HT-29 (cell line): ENCODE data around the gene MEGF11. TPM values are rescaled to one million over a fixed set of nuclear protein-coding genes. Genes with fewer than 3 reads are reported as not detected.
A peak's percentile ranks its signal among the peaks of the same experiment; 100 is the strongest.
"Not testable (repeated sequence)": the region's sequence is repeated elsewhere in the genome, so short reads cannot be mapped to it uniquely, and the experiment has no call there.

ENCODE experiments used
- DNase-seq: peaks from one replicate; pipeline ENCODE4 v3.0.0-alpha.2; 2015; ENCODE audit warnings: low spot score
- total RNA-seq: library from RNA; depleted of rRNA; stranded (reverse); fragments of >200 nt; shearing (Covaris generic); gene quantifications from 2 replicates; pipeline ENCODE4 v1.2.3, GENCODE V29; 2014

MEGF11 gene
- total RNA-seq, 1 experiment from 2014 or later, result 0.51 TPM

DNA sequence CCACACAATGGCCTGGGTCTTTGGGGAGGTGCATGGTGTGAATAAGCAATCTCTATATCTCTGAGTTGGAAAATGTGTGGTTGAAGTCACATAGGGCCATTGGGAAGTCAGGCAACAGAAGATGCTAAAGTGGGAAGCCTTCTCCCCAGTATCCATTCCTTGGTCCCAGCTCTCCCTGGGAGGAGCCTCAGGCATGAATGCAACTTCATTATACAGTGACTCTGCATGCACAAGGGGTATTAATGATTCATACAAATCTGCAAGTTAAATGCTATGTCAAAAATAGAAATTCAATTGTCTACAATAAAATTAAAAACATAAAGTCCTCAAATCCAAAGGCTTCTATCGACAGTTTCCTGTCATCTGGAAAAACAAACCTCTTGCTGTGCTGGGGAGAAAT lies 275.4 kb downstream of the MEGF11 start:
- no peak for DNase-seq

DNA sequence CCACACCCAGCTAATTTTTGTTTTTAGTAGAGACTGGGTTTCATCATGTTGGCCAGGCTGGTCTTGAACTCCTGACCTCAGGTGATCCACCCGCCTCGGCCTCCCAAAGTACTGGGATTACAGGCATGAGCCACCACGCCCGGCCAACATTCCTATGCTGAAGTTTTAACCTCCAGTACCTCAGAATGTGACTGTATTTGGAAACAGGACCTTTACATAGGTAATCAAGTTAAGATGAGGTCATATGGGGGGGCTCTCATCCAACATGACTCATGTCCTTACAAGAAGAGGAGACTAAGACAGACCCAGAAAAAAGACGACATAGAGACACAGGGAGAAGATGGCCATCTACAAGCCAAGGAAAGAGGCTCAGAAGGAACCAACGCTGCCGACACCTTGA lies 277.4 kb downstream of the MEGF11 start:
- not testable (repeated sequence) for DNase-seq

GRCh38 chr15:65971741-65971995 lies 281.9 kb downstream of the MEGF11 start:
- no peak for DNase-seq

DNA sequence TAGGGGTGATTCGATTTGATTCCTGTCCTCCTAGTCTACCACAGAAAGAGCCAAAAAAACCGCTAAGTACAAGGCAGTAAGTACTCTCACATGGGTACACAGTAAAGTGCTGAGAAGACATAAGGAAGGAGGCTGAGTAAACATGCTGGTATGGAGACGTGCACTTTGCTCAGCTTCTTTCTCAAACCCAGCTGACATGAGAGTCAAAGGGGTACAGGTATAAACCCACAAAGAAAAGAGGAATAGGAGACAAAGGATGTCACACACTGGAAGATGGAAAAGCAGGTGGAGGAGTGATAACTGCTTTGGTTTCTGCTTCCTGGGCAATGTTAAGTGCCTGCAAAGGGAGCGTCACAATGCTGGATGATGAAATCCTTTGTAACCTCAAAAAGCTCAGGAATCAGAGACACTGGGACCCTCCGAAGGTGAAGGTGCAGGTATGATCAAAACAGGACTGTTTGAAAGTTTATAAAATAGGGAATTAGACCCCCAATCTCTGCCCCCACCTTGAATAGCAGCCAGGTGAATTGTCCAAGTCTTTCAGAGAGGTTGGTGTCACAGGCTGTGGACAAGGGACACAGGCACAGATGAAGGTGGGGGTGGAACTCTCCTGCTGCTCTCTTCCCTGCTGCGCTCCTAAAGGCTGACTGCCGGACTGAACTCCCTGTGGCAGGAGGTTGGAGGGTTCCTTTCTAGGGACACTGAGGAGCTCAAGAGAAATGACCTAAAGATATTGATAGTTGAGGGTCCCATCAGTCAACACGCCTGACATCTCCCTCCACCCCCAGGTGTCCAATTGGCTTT lies 282.4 kb downstream of the MEGF11 start:
- no peak for DNase-seq

DNA sequence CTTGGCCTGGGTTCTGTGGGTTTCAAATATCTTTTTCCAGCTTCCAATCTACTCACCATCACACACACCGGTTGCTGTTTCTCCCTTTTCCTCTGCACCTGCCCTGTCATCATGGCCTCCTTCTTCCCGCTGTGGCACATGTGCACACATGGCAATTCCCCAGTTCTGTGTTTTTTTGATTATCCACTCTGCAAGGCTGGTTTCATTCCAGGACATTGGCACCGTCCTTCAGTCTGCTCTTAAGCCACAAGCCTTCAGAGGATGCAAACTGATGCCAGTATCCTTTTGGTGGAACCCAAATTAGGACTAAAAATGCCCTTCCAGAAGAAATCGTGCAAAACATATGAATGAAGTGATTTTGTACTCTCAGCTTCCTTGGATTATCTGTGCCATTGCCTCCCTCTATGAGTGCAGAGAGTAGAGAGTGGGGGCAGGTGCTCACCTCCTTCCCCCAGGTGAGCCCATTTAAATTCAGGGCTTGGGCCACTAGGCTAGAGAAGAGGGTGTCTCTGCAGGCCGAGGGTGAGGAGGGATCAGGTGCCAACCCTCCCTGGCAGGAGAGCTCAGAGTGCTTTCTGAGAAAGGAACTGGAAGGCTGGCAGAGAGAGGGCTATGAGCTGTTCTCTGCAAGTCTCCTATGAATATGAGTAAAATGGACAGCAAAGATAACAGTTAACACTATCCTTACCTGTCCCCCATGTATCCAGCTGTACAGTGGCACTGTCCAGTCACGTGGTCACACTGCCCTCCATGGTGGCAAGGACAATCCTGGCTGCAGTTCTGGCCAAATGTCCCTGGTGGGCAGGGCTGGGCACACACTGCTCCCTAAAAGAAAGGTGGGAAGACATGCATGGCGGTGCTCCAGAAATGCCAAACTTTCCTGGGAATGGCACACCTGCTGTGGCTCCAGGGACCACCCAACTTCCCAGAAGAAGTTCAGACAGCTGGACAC lies 283.4 kb downstream of the MEGF11 start:
- DNase-seq, result no peak

DNA sequence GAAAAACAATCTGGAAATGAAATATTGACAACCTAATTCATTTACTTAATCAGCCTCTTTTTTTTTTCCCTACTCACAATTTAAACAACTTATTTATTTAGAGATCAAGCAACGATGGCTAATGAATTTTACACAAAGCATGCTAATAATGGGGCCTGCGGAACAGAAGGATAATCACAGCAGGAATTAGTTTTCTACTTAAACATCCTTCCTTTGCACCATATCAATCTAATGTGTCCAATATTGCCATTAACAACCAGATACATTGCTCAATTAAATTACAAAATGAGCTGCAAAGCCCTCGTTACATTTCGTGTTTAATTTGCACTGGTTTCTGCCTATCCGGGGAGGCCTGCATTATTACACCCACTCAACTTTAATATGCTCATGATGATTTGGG lies 285.0 kb downstream of the MEGF11 start:
- no peak for DNase-seq

- no peak for DNase-seq
Measured at GRCh38 chr15:65964792-65965433, 288.6 kb downstream of the MEGF11 start.

GRCh38 chr15:65963911-65964482 lies 289.6 kb downstream of the MEGF11 start:
- DNase-seq, result no peak

DNA sequence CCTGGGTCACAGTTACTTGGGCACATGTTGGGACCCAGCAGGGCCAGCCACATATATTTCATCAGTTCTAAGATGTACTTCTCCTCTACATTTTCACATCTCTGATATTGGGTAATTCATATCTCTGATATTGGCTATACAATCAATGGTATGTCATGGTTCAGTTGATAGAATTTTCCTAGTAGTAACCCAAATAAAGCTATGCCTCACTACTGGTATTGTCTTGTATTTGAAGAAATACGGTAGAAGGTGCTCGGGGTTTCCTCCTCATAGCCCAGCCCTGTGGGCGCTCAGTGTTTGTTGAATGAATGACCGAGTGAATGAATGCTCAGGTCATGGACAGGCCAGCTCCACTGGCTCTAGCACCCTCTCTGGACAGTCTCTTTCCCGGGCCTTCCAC lies 290.2 kb downstream of the MEGF11 start:
- DNase-seq, result no peak

DNA sequence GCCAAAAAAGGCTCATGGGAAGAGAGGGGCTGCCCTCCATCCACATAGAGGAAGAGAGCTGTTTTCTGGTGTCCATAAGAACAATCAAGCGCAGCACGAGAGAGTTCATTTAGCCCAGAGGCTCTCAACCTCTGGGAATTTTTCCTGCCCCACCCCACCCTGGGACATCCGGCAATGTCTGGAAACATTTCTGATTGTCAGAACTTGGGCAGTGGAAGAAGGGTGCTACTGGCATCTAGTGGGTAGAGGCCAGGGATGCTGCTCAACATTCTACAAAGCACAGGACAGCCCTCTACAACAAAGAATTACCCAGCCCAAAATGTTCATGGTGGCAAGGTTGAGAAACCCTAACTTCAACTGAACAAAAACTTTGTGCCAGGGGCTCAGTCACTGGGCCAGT lies 291.4 kb downstream of the MEGF11 start:
- DNase-seq, result peak; percentile 63

DNA sequence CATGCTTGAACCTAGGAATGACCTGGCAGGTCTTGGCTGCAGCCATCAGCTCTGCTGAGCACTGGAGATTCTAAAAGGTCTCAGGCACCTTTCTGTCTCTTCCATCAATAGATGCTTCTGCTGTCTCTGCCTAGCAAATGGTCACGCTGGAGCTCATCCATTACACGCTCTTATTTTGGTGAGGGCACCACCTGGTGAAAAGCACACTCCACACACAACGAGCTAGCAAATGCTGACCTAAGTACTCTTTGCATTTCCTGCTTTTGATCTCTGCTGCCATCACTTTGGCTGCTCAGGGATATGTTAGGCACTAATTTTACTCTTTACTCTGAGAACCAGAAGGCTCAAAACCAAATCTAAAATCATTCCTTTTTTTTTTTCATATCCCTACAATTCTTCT lies 293.0 kb downstream of the MEGF11 start:
- DNase-seq, result no peak

GRCh38 chr15:65958835-65959234 lies 294.7 kb downstream of the MEGF11 start:
- DNase-seq, result no peak

- no peak for DNase-seq
Measured at GRCh38 chr15:65957451-65957850, 296.1 kb downstream of the MEGF11 start.

- DNase-seq, result no peak
Measured at GRCh38 chr15:65956899-65957298, 296.7 kb downstream of the MEGF11 start.

GRCh38 chr15:65956307-65956706 lies 297.2 kb downstream of the MEGF11 start:
- DNase-seq, result no peak

DNA sequence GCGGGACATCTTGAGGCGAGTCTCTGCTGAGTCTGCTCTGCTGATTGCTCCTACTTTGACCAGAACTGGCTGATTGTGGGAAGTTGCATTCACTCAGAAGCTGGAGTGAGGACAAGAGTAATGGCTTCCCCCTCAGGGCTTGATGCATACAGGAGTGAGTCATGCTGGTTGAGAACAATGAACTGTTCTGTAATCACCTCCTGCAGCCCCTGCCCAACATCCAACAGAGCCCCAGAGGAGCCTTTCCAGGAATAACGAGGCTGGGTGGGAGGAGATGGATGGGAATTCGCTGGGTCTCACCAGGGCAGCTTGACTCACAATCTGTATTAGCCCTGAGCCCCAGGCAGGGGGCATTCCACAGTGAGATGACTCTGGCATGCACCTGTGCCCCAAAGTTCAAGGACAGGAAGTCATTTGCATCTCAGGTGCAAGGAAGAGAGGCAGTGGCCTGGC lies 299.2 kb downstream of the MEGF11 start:
- DNase-seq, result no peak

GRCh38 chr15:65953622-65954021 lies 299.9 kb downstream of the MEGF11 start:
- no peak for DNase-seq

DNA sequence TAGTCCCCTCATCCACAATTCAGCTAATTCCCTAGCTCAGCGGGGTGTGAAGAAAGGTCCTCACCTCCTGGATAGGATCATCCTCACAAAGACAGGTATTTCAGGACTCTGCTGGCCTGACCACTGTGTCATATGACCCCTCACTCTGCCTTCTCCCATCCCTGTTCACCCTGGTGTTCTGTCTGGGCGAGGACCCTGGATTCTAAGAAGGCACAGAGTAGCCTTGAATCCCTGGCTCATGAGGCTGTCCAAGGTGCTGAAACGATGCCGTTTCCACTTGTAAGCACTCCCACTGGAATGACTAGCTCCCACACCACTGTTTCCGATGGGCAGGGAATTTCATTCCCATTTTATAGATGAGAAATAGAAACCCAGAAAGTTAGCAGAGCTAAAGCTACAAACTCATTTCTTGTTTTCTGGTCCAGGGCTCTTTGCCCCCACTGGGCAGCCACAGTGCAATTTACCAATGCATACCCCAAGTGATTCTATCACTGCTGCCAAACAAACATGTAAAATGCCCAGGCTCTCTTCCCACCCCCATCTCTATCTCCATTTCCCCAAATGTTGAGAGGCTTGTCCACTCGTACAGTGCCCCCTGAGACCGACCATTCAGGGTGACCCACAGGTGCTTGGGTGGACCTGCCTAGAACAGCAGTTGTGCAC lies 301.0 kb downstream of the MEGF11 start:
- DNase-seq, result peak; percentile 59

DNA sequence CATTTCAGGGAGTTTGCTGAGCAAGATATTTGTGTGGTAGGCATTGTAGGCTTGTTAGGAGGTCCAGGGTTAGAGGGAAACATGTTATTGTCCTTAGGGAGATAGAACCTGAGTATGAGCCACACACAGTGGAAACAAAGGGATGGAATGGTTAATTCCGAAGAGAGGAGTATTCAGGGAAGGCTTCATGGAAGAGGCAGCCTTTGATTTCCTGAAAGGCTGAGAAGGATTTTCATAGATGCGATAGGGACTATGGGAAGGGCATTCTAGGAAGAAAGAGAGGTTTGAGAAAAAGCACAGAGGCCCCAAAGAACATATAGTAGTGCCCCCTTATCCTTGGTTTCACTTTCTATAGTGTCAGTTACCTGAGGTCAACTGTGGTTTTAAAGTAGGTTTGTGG lies 302.5 kb downstream of the MEGF11 start:
- DNase-seq, result no peak

GRCh38 chr15:65949491-65949890 lies 304.1 kb downstream of the MEGF11 start:
- no peak for DNase-seq

DNA sequence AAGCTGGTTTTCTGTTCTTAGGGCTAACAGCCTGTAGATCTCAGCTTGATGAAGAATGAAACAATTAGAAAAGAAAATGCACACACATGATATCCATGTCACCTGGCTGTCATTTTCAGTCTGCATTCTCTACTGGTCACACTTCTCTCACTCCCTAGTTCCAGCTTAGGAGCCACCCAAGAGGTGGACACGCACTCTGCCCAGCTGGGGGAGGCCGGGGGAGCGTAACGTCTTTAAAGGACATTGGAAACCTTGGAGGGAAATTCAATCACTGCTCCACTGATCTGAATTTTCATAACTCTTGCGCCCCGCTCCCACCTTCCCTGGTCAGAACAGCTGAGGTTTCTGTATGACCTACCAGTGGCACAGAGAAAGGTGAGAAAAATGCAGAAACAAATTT lies 304.5 kb downstream of the MEGF11 start:
- DNase-seq, result no peak
